HK-2 (cell line): Measurements from ENCODE around the gene HBP1.
A peak's percentile ranks its signal among the peaks of the same experiment; 100 is the strongest.
"Not testable (repeated sequence)": the region's sequence is repeated elsewhere in the genome, so short reads cannot be mapped to it uniquely, and the experiment has no call there.

Experiments used
- DNase-seq: peaks from one replicate; pipeline ENCODE4 v3.0.0-alpha.2; 2018; ENCODE audit not compliant: unreplicated experiment

The HBP1 gene

GRCh38 chr7:107224374-107225223, 55.8 kb downstream of the HBP1 start:
- no peak for DNase-seq

DNA sequence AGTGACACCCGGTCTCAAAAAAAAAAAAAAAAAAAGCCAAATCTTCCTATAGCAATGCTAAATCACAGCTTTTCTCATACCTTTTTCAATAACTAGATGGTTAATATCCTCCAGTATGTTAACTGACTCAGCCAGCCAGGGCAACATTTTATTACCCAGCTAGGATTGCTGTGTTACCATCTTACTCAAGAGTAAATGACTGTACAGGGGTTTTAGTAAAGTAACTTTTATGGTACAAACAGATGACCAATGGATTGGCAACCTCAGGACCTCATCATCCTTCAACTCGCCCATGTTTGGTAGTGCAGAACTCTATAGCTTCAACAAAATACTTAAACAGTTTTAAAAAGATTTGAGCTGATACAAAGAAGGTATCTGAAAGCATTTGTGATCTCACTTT, 59.5 kb downstream of the HBP1 start:
- DNase-seq, result no peak

GRCh38 chr7:107230334-107230733, 61.5 kb downstream of the HBP1 start:
- no peak for DNase-seq

GRCh38 chr7:107232568-107233090, 63.8 kb downstream of the HBP1 start:
- DNase-seq, result peak; percentile 19

DNA sequence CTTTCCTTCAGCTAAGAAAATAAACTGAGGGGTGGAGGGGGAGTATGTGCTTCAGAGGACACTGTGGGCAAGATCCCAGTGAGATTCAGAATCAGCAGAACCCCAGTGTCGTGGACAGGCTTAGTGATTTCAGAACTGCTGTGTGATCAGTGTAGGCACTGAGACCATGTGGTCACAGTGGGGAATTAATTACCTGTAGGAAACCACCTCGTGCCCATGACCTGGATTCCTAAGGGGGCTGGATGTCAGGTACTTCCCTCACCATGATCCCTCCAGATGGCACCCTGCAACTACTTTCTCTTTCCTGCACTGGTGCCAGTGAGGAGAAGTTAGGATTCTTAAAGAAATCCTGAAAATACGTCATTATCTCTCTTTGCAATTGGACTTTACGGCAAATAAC, 64.4 kb downstream of the HBP1 start:
- peak; percentile 2 for DNase-seq

GRCh38 chr7:107233981-107234380, 65.2 kb downstream of the HBP1 start:
- DNase-seq, result no peak

DNA sequence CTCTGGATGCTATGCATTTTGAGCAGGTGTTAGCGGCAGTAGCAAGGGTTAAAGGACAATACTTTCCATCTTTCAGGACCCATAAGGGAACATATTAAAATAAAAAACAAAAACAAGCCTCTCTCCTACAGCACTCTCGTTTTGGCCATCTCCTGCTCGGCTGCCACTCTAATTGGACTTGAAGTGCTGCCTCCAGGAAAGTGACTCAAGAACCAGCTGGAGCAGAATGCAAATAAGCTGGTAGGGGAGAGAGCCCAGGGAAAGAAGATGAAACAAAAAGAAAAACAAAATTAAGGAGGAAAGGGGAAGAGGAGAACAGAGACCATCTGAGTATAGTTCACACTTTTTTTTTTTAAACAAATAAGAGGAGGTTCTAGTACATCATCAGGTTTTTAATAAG, 65.6 kb downstream of the HBP1 start:
- no peak for DNase-seq

DNA sequence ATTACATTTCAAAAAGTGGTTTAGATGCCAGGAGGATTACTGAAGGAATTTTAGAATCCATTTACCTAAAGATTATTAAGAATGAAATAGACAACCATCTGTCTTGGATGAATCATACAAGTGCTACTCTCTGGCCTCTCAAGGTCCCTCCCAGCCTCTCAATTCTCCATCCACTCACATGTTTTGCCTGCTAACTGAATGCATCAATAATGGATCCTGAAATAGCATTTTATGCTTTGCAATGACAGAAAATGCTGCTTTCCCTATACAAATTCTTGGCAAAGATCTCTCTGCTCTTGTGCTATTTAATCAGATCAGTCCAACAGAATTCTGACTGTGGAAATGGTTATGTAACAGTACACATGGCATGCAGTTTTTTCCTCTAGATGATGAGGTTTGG, 68.1 kb downstream of the HBP1 start:
- DNase-seq, result no peak

DNA sequence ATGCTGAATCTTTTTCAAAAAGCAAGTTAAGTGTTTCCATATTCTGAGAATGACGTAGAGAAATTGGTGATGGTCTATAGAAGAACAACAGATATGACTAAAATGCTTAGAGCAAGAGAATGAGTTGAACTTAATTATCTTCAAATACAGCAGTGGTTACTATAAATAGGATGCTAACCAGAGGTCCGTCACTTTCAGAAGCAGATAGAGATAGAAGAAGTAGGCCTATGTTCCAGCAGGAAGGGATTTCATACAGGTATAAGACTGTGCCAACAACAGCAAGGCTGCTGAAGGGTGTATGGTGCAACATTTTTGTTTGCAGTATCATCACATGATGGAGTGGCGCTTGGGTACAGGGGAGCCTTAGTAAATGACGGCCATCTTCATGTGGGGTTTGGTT, 68.6 kb downstream of the HBP1 start:
- DNase-seq, result no peak

DNA sequence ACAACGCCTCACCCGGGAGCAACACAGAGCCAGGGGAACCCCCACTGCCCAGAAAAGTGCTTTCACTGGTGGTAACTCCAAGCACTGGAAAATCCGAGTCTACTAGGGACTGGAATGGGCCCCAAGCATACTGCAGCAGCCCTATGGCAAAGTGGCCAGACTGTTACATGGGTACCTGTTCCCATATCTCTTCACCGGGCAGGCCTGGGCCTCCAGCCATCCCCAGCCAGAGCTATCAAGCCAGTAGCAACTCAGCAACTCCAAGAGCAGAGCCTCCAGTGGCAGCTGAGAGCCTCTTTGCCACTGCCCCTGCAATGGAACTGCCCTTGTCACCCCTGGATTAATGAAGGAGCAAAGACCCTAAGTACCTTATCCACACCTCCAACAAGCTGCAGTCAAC, 73.5 kb downstream of the HBP1 start:
- no peak for DNase-seq

DNA sequence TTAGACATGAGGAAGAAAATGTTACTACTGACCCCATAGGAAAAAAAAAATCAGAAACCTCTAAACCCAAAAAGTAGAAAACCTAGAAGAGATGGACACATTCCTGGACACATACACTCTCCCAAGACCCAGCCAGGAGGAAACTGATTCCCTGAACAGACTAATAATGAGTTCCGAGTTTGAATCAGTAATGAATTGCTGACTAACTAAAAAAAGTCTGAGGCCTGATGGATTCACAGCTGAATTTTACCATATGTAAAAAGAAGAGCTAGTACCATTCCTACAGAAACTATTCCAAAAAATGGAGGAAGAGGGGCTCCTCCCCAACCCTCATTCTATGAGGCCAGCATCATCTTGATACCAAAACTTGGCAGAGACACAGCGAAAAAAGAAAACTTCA, 75.8 kb downstream of the HBP1 start:
- DNase-seq, result no peak

GRCh38 chr7:107246836-107247235, 78.0 kb downstream of the HBP1 start:
- not testable (repeated sequence) for DNase-seq

GRCh38 chr7:107248551-107249316, 79.9 kb downstream of the HBP1 start:
- no peak for DNase-seq

DNA sequence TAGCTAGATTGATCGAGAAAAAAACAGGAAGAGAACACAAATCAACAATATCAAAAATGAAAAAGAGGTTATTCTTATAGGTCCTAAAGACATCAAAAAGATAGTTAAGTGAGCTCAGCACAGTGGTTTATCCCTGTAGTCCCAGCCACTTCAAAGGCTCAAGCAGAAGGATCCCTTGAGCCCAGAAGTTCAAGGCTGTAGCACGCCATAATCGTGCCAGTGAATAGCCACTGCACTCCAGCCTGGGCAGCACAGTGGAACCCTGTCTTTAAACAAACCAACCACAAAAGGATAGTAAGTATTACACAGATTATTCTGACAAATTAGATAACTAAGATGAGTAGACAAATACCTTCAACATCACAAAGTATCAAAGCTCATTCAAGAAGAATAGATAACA, 83.2 kb downstream of the HBP1 start:
- no peak for DNase-seq
